IPS-18c (cell line): ENCODE results near the gene POLD4.
A peak's percentile ranks its signal among the peaks of the same experiment; 100 is the strongest.
"Not testable (repeated sequence)": the region's sequence is repeated elsewhere in the genome, so short reads cannot be mapped to it uniquely, and the experiment has no call there.

Experiments
- H3K4me3 ChIP-seq: 2 replicates; pipeline ENCODE4 v1.7.0; 2013; ENCODE audit warnings: low read depth, mild to moderate bottlenecking, low read length, moderate library complexity; ENCODE audit not compliant: insufficient read depth
- H3K9me3 ChIP-seq: one replicate; pipeline ENCODE4 v1.6.1; 2013; ENCODE audit warnings: mild to moderate bottlenecking, low read length, moderate library complexity; ENCODE audit not compliant: control insufficient read depth, insufficient read depth

POLD4 gene

DNA sequence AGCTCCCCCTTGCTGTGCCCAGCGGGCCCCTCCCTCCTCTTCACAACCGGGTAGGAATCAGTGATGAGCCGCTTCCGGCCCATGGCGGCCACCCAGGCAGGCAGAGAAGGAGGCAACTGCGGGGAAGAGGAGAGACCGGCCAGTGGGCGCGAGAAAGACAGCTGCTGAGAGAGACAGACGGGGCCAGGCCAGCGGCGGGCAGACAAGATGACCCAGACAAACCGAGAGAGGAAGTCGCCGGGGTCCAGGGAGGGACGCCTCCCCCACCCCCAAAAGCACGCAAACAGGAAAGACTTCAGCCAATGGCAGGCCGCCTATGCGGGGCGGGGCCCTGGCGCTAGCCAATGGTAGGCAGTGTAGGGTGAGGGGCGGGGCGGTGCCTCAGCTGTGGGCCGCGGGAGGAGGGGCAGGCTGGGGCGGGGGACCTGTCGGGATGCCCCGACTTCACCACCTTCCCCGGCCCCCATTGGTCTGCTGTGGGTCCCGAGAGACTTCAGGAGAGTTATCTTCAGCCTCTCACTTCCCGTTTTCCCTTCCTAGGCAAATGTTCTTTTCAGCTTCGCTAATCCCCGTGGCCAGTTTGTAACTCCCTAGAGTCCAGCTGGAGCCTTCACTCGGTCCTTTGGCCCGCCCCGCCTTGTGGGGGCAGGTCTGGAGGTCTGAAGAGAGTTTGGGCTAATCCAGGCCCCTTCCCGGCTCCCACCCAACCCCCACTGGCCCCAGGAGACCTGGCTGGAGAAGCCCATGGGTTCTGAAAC is at the start of gene POLD4:
TSS of gene POLD4 (minus strand) at position 230 of the 758 bp plus-strand sequence. CDS start at position 83, 147 bp downstream.
- Histone ChIP-seq H3K9me3 (no peaks in the 10 kb centered on the region), H3K4me3 (peak within 1 kb of the TSS; percentile 68)

GRCh38 chr11:67403085-67403484 is 49.7 kb upstream of the POLD4 start:
- not testable (repeated sequence) for H3K9me3 ChIP-seq, H3K4me3 ChIP-seq

- not testable (repeated sequence) for H3K9me3 ChIP-seq, H3K4me3 ChIP-seq
These were observed 49.0 kb upstream of the POLD4 start for GRCh38 chr11:67402192-67402839.

DNA sequence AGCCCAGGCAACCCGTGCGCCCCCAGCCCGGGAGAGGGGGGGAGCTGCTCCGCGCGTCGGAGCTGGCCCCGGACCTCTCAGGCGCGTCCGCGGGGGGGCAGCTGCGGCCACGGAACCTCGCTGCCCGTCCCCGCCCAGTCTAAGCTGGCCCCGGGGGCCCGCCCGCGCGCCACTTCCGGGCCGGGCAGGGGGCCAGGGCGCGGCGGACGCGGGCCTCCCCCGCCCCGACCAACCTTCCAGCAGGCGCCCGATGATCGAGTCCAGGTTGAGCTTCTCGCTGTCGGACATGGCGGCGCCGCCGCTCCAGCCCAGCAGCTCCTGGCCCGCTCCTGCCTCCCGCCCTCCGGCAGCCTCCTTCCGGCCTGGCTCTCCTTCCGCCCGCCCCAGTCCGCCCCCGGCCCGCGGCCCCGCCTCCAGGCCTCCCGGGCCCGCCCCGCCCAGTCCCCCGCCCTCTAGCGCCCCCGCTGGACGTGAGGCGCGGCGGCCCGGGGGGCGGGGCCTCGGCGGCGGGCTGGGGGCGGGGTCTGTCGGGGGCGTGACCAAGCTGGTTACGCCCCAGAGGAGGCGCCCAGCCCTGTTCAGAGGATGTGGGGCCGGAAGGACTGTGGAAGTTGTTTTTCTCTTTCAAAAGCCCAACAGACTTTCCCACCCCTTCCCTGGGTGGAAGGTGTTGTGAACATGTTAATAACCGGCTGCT is 48.3 kb upstream of the POLD4 start, which contains the start of gene PPP1CA:
TSS of gene PPP1CA (minus strand) at position 364 of the 697 bp plus-strand sequence. CDS start at position 288, 76 bp downstream.
- H3K4me3 ChIP-seq, result peak within 1 kb of the TSS; percentile 89
- no peaks in the 10 kb centered on the region for H3K9me3 ChIP-seq

GRCh38 chr11:67400942-67401494 is 47.7 kb upstream of the POLD4 start:
- H3K9me3 ChIP-seq, result no peaks in the 10 kb centered on the region
- H3K4me3 ChIP-seq, result peak overlapping the region; percentile 89

DNA sequence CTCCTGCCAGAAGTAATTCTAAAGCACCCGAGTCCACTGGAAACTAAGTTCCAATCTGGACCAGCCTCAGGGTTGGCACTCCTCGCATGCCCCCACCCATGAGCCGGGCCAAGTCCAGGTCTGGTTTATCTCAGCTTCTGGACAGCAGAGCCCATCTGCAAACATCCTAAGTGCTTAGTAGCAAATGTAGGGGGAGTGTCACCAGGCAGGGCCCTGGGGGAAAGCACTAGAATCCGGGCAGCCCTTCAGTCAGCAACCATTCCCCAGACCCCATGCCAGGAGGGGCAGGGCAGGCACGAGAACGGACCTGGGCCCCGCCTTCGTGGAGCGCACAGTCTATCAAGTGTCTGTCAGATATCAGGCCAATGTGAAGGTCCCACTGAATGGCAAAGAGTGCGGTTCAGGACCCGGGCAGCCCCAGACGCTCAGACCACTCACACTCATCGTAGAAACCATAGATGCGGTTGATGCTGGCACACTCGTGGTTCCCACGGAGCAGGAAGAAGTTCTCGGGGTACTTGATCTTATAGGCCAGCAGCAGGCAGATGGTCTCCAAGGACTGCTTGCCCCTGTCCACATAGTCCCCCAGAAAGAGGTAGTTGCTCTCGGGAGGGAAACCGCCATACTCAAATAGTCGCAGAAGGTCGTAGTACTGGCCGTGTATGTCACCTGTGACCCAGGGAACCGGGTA is 47.0 kb upstream of the POLD4 start:
- Histone ChIP-seq H3K4me3 (peak overlapping the region; percentile 89), H3K9me3 (no peaks in the 10 kb centered on the region)

GRCh38 chr11:67398661-67399563 is 45.6 kb upstream of the POLD4 start:
- no peak overlapping the region for H3K4me3 ChIP-seq

GRCh38 chr11:67397986-67398660 is 44.8 kb upstream of the POLD4 start:
- H3K9me3 ChIP-seq, result no peaks in the 10 kb centered on the region
- no peak overlapping the region for H3K4me3 ChIP-seq

More at GRCh38 chr11:67398661-67399563, 45.6 kb upstream of the POLD4 start:
- H3K9me3 ChIP-seq, result no peaks in the 10 kb centered on the region

- no peak overlapping the region for H3K4me3 ChIP-seq
- H3K9me3 ChIP-seq, result no peaks in the 10 kb centered on the region
These were observed 44.2 kb upstream of the POLD4 start for GRCh38 chr11:67397536-67397935.

DNA sequence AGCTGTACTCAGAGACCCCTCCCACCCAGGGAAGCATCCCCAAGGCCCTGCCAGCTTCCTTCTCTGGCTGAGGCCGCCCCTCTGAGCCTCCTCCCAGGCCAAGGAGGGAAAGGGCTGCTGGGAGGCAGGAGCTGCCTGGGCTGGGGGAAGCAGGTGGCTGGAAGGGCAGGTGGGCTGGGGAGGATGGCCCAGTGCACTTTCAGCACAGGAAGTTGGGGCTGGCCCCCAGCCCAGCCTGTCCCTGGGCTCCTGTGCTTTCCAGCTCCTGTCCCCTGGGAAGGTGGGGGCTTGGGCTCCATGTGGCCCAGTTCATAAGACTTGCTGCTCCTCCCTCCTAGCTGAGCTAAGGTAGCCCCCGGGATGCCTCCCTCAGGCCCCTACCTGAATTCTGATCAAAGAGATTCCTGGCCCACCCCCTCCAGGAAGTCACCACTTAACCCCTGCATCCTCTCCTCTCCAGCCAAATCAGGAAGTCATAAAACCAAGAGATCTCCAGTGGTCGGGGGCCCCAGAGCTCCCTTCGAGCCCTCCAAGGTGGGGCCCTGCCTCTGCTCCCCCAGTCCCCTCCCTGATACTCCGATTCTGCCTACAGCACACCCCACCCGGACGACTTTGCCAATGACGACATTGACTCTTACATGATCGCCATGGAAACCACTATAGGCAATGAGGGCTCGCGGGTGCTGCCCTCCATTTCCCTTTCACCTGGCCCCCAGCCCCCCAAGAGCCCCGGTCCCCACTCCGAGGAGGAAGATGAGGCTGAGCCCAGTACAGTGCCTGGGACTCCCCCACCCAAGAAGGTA is 43.4 kb upstream of the POLD4 start:
- Histone ChIP-seq H3K9me3 (no peaks in the 10 kb centered on the region), H3K4me3 (no peak overlapping the region)

DNA sequence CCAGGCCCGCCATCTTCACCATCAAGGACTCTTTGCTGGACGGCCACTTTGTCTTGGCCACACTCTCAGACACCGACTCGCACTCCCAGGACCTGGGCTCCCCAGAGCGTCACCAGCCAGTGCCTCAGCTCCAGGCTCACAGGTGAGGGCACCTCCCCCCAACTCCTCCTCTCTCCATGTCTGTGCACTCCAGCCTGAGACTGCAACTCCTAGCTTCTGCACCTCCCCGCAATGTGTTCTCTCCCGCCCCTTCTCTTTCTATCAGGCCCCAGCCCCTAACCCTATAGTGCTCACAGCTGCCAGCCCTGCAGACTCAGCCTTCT is 42.9 kb upstream of the POLD4 start:
- Histone ChIP-seq H3K9me3 (no peaks in the 10 kb centered on the region), H3K4me3 (no peak overlapping the region)

GRCh38 chr11:67395555-67396258 is 42.4 kb upstream of the POLD4 start:
- no peaks in the 10 kb centered on the region for H3K9me3 ChIP-seq
- H3K4me3 ChIP-seq, result no peak overlapping the region

GRCh38 chr11:67393990-67394389 is 40.6 kb upstream of the POLD4 start:
- no peak overlapping the region for H3K4me3 ChIP-seq

GRCh38 chr11:67393437-67393836 is 40.1 kb upstream of the POLD4 start:
- Histone ChIP-seq H3K9me3 (no peaks in the 10 kb centered on the region), H3K4me3 (no peak overlapping the region)

More at GRCh38 chr11:67393990-67394389, 40.6 kb upstream of the POLD4 start:
- no peaks in the 10 kb centered on the region for H3K9me3 ChIP-seq
